ENCODE measurements around the gene FKBP14. TPM values are rescaled to one million over a fixed set of nuclear protein-coding genes. Genes with fewer than 3 reads are reported as not detected.

The FKBP14 gene
- total RNA-seq, 1 experiment from 2014 or later, result 11.5 TPM

DNA sequence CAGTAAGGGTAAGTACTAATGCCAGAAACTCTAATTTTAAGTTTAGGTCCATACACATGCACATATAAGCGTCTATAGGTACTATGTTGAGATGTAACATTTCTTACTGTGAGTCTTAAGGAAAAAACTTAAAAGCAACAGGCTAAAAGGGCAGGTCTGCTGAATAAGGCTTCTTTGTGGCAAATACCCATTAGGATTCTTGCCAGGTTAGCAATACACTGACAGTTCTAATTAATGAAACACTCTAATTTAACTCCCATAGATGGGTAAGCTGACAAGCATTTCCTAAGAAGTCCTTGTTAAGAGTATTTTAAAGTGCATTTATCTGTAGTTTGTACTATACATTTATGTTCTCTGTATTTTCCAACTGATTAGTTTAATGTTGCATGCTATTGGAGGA is 50.9 kb downstream of the FKBP14 start:
- no peaks in the 10 kb centered on the region for H3K9me3 ChIP-seq (ENCODE audit: control insufficient read depth, low read depth, low read length)
- no peaks in the 10 kb centered on the region for H3K4me1 ChIP-seq (ENCODE audit: insufficient read depth, low read length)
- no peaks in the 10 kb centered on the region for H3K23me2 ChIP-seq (ENCODE audit: insufficient read length, low read depth, low read length, poor library complexity, severe bottlenecking)
- no peak overlapping the region for H4K5ac ChIP-seq (ENCODE audit: insufficient read length, low read depth, low read length)
- H2BK120ac ChIP-seq (ENCODE audit: low read depth, low read length, poor library complexity, severe bottlenecking), result no peak overlapping the region
- TF ChIP-seq, protein P1, sequence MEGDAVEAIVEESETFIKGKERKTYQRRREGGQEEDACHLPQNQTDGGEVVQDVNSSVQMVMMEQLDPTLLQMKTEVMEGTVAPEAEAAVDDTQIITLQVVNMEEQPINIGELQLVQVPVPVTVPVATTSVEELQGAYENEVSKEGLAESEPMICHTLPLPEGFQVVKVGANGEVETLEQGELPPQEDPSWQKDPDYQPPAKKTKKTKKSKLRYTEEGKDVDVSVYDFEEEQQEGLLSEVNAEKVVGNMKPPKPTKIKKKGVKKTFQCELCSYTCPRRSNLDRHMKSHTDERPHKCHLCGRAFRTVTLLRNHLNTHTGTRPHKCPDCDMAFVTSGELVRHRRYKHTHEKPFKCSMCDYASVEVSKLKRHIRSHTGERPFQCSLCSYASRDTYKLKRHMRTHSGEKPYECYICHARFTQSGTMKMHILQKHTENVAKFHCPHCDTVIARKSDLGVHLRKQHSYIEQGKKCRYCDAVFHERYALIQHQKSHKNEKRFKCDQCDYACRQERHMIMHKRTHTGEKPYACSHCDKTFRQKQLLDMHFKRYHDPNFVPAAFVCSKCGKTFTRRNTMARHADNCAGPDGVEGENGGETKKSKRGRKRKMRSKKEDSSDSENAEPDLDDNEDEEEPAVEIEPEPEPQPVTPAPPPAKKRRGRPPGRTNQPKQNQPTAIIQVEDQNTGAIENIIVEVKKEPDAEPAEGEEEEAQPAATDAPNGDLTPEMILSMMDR (conservative IDR thresholded peaks at IDR 0.05), result no peak
- DNase-seq, result no peak
- Mint-ChIP-seq H3K27ac (no peak overlapping the region), H3K4me1 (peaks cover 8 to 22% of the 10 kb centered on the region in 2 experiments), H3K9me3 (no peaks in the 10 kb centered on the region), H3K36me3 (ENCODE audit: insufficient read depth in 1 of 3, low read depth in 3 of 3) (0 out of 7 replicates have a peak, but pooled peaks cover 0 to 2% (median 0%) of the 10 kb centered on the region in 3 experiments), H3K27me3 (ENCODE audit: low read depth) (no peaks in the 10 kb centered on the region), H3K4me3 (no peak overlapping the region)
- no peak overlapping the region for H2AK5ac ChIP-seq (ENCODE audit: insufficient read length, low read length)
- H4K91ac ChIP-seq (ENCODE audit: insufficient read length, low read depth, low read length), result no peak overlapping the region
- no peak overlapping the region for H3K4ac ChIP-seq (ENCODE audit: low read depth, low read length)
- H2BK5ac ChIP-seq (ENCODE audit: insufficient read length, low read length), result no peak overlapping the region
- H2BK15ac ChIP-seq (ENCODE audit: low read depth, low read length), result no peak overlapping the region
- no peak overlapping the region for H2BK12ac ChIP-seq (ENCODE audit: insufficient read length, low read depth, low read length)
- H3K14ac ChIP-seq (ENCODE audit: insufficient read depth, low read length), result no peak overlapping the region
- H2BK20ac ChIP-seq (ENCODE audit: low read depth, low read length, poor library complexity, severe bottlenecking), result no peak overlapping the region
- no peak overlapping the region for H4K8ac ChIP-seq (replicated peaks; ENCODE audit: insufficient read length, low read depth, low read length)
- no peaks in the 10 kb centered on the region for H4K20me1 ChIP-seq (ENCODE audit: control insufficient read depth, insufficient read depth, insufficient read length)
- no CpG with 5 or more reads among the region's 1 CpG for WGBS (ENCODE audit: extremely low coverage, insufficient read length, low lambda C conversion rate)
- no peaks in the 10 kb centered on the region for H3K27me3 ChIP-seq (ENCODE audit: insufficient read depth, low read length)
- no peak overlapping the region for H2AFZ ChIP-seq (ENCODE audit: low read length)
- no peak overlapping the region for H3K27ac ChIP-seq (ENCODE audit: insufficient read length, low read depth, low read length)
- H3K9ac ChIP-seq (ENCODE audit: extremely low read depth, insufficient read length, low read length), result no peak overlapping the region
- H3K79me2 ChIP-seq (ENCODE audit: insufficient read depth, low read length), result peaks cover 9% of the 10 kb centered on the region; the same call in 1 of the 2 replicates
- H3K79me1 ChIP-seq (ENCODE audit: insufficient read depth, low read depth, low read length, poor library complexity, severe bottlenecking), result peaks cover 21% of the 10 kb centered on the region
- no peak overlapping the region for H3K23ac ChIP-seq (ENCODE audit: insufficient read length, low read depth, low read length)
- H3K4me2 ChIP-seq (ENCODE audit: insufficient read depth, insufficient read length, low read length), result no peak overlapping the region
- H3K18ac ChIP-seq (ENCODE audit: insufficient read length, low read depth, low read length), result no peak overlapping the region
- H3T11ph ChIP-seq (ENCODE audit: low read length), result no peak overlapping the region
- no peak overlapping the region for H3K56ac ChIP-seq (ENCODE audit: insufficient read length, low read depth, low read length)

Measured in H9 (cell line).